Caco-2 (cell line): ENCODE data around the gene RWDD3. TPM values are rescaled to one million over a fixed set of nuclear protein-coding genes. Genes with fewer than 3 reads are reported as not detected.
A peak's percentile ranks its signal among the peaks of the same experiment; 100 is the strongest.

Experiments
- BruUV-seq: library from RNA; stranded (reverse); fragments of 400-500 nt; replicated peaks from 2 replicates; lab custom pipeline; 2021; lab: Mats Ljungman, UMichigan
- CTCF ChIA-PET: fragments of 300-600 bp; sonication (Branson Sonifier 250); formaldehyde crosslinking; loops from one replicate; lab custom pipeline; 2022; ENCODE audit warnings: antibody characterized with exemption; lab: Charles Lee
- POLR2A ChIA-PET: fragments of 300-600 bp; sonication (Branson Sonifier 250); formaldehyde crosslinking; loops from one replicate; lab custom pipeline; 2022; ENCODE audit warnings: antibody characterized with exemption; lab: Charles Lee
- DNase-seq, 2 experiments: peaks; one replicate each; pipeline versions ENCODE4 v3.0.0 to v3.0.0-alpha.2; 2020 to 2022
- H3K27me3 ChIP-seq: replicated peaks from 2 replicates; pipeline ENCODE4 v1.6.0; 2011; ENCODE audit warnings: low read length; ENCODE audit not compliant: control insufficient read depth, insufficient read depth
- H3K36me3 ChIP-seq: 2 replicates; pipeline ENCODE4 v1.5.1; 2011; ENCODE audit warnings: low read length; ENCODE audit not compliant: control insufficient read depth, insufficient read depth
- H3K4me1 ChIP-seq: fragments of 250-450 bp; sonication (Bioruptor Pico); 2 replicates; pipeline ENCODE4 v1.5.1; 2020; ENCODE audit warnings: mild to moderate bottlenecking
- H3K4me3 ChIP-seq: 2 replicates; pipeline ENCODE4 v1.5.1; 2011; ENCODE audit warnings: low read depth, mild to moderate bottlenecking, control low read depth, low read length
- H3K9me3 ChIP-seq: fragments of 250-450 bp; sonication (Bioruptor Pico); 2 replicates; pipeline ENCODE4 v1.5.1; 2020; ENCODE audit warnings: mild to moderate bottlenecking, moderate library complexity
- H3K27ac Mint-ChIP-seq: one replicate; pipeline ENCODE4 v1.8.0; 2022; ENCODE audit warnings: mixed read lengths; ENCODE audit not compliant: unreplicated experiment
- H3K27me3 Mint-ChIP-seq: one replicate; pipeline ENCODE4 v1.8.0; 2022; ENCODE audit warnings: mixed read lengths; ENCODE audit not compliant: insufficient read depth, unreplicated experiment
- H3K36me3 Mint-ChIP-seq: one replicate; pipeline ENCODE4 v1.8.0; 2022; ENCODE audit warnings: mild to moderate bottlenecking, mixed read lengths; ENCODE audit not compliant: insufficient read depth, unreplicated experiment
- H3K4me1 Mint-ChIP-seq: one replicate; pipeline ENCODE4 v1.8.0; 2022; ENCODE audit warnings: low read depth, mixed read lengths; ENCODE audit not compliant: unreplicated experiment
- H3K4me3 Mint-ChIP-seq: one replicate; pipeline ENCODE4 v1.8.0; 2022; ENCODE audit warnings: mild to moderate bottlenecking, moderate library complexity, mixed read lengths; ENCODE audit not compliant: unreplicated experiment
- H3K9me3 Mint-ChIP-seq: one replicate; pipeline ENCODE4 v1.8.0; 2022; ENCODE audit warnings: mixed read lengths; ENCODE audit not compliant: unreplicated experiment
- CTCF ChIP-seq, 2 experiments: fragments of 200-600 bp in 1 of 2; IDR thresholded peaks; 1 replicate in 1 of 2; 2 replicates in 1 of 2; pipeline versions ENCODE4 v1.5.1 to v1.8.0; 2011 to 2022; ENCODE audit warnings: antibody characterized with exemption in 1 of 2, control low read depth in 1 of 2, inconsistent platforms in 1 of 2, low read depth in 1 of 2, low read length in 1 of 2, mild to moderate bottlenecking in 1 of 2, moderate library complexity in 1 of 2; ENCODE audit not compliant: insufficient read depth in 1 of 2, severe bottlenecking in 1 of 2, unreplicated experiment in 1 of 2
- intact Hi-C: fragments of 100-400 bp; cut with micrococcal nuclease; formaldehyde crosslinking; loops from one replicate; pipeline ENCODE4 v1.10.0; 2022; ENCODE audit not compliant: unreplicated experiment
- total RNA-seq: library from RNA; stranded (reverse); gene quantifications from 2 replicates; pipeline ENCODE4 v1.2.3, GENCODE V29; 2022

RWDD3 gene
- total RNA-seq, 1 experiment from 2014 or later, result 13.3 TPM

- DNase-seq, result peak; percentile 40 to 56
- BruUV-seq, result no TSS peak
- peak overlapping the region; percentile 62 for H3K4me3 ChIP-seq
- TF ChIP-seq CTCF (IDR thresholded peaks at IDR 0.05; ENCODE audit: insufficient read depth in 1 of 2, low read depth in 1 of 2, low read length in 1 of 2, severe bottlenecking in 1 of 2, unreplicated experiment in 1 of 2), result no peak
- 0 out of 2 replicates have a peak, but pooled peaks cover 3% of the 10 kb centered on the region for H3K4me1 ChIP-seq
- H3K27ac Mint-ChIP-seq, result peak overlapping the region; percentile 76
- H3K36me3 Mint-ChIP-seq, result peaks cover under 1% of the 10 kb centered on the region
- intact Hi-C loops, result loop anchor here (5.0 kb wide), 1 partner anchor 381 kb away; no protein-coding TSS in a partner anchor
- CTCF ChIA-PET, result interaction anchor here (0.5 to 1.6 kb wide), 33 partner anchors 8 to 1861 kb away, joined by 3 to 22 read pairs (median 4); partner anchors contain the start of genes ALG14 and TLCD4
- H3K27me3 Mint-ChIP-seq, result no peaks in the 10 kb centered on the region
- H3K27me3 ChIP-seq, result no peaks in the 10 kb centered on the region
- POLR2A ChIA-PET, result interaction anchor here (0.6 to 1.4 kb wide), 14 partner anchors 10 to 1264 kb away, joined by 3 to 10 read pairs (median 4); partner anchors contain the start of genes ALG14 and TLCD4
- no peaks in the 10 kb centered on the region for H3K9me3 ChIP-seq
- peak overlapping the region; percentile 88 for H3K4me3 Mint-ChIP-seq
- H3K4me1 Mint-ChIP-seq, result peaks cover 14% of the 10 kb centered on the region
- H3K9me3 Mint-ChIP-seq, result no peaks in the 10 kb centered on the region
- H3K36me3 ChIP-seq, result no peaks in the 10 kb centered on the region
Measured at GRCh38 chr1:95233319-95233736, 682 bp upstream of the RWDD3 start.

GRCh38 chr1:95236784-95237575 lies 3.0 kb downstream of the RWDD3 start:
- H3K4me1 Mint-ChIP-seq, result peaks cover 10% of the 10 kb centered on the region
- H3K4me3 ChIP-seq, result no peak overlapping the region
- H3K27me3 ChIP-seq, result no peaks in the 10 kb centered on the region
- CTCF ChIA-PET, result no interaction called here
- POLR2A ChIA-PET, result no interaction called here
- intact Hi-C loops, result no loop called here
- no peak for TF ChIP-seq CTCF (IDR thresholded peaks at IDR 0.05; ENCODE audit: insufficient read depth in 1 of 2, low read depth in 1 of 2, low read length in 1 of 2, severe bottlenecking in 1 of 2, unreplicated experiment in 1 of 2)
- no peaks in the 10 kb centered on the region for H3K27me3 Mint-ChIP-seq
- BruUV-seq, result no TSS peak
- no peak overlapping the region for H3K27ac Mint-ChIP-seq
- H3K9me3 Mint-ChIP-seq, result peaks cover 14% of the 10 kb centered on the region
- 0 out of 2 replicates have a peak, but pooled peaks cover 3% of the 10 kb centered on the region for H3K4me1 ChIP-seq
- H3K9me3 ChIP-seq, result no peaks in the 10 kb centered on the region
- peaks cover 37% of the 10 kb centered on the region for H3K36me3 Mint-ChIP-seq
- no peak overlapping the region for H3K4me3 Mint-ChIP-seq
- no peak for DNase-seq
- H3K36me3 ChIP-seq, result no peaks in the 10 kb centered on the region

- H3K27me3 ChIP-seq, result no peaks in the 10 kb centered on the region
- Mint-ChIP-seq H3K27ac (no peak overlapping the region), H3K4me1 (peaks cover 10% of the 10 kb centered on the region), H3K36me3 (peaks cover 44% of the 10 kb centered on the region), H3K4me3 (no peak overlapping the region), H3K27me3 (no peaks in the 10 kb centered on the region), H3K9me3 (peaks cover 14% of the 10 kb centered on the region)
- no peak overlapping the region for H3K4me3 ChIP-seq
- intact Hi-C loops, result no loop called here
- no peak for DNase-seq
- H3K4me1 ChIP-seq, result 0 out of 2 replicates have a peak, but pooled peaks cover 3% of the 10 kb centered on the region
- no TSS peak for BruUV-seq
- ChIA-PET CTCF (no interaction called here), POLR2A (interaction anchor here (0.6 kb wide), 1 partner anchor 84 kb away, joined by 3 read pairs; no protein-coding TSS in a partner anchor)
- no peak for TF ChIP-seq CTCF (IDR thresholded peaks at IDR 0.05; ENCODE audit: insufficient read depth in 1 of 2, low read depth in 1 of 2, low read length in 1 of 2, severe bottlenecking in 1 of 2, unreplicated experiment in 1 of 2)
- no peaks in the 10 kb centered on the region for H3K9me3 ChIP-seq
- no peaks in the 10 kb centered on the region for H3K36me3 ChIP-seq
Measured at GRCh38 chr1:95237981-95238703, 4.1 kb downstream of the RWDD3 start.
